ENCODE results near the gene BACE2. TPM values are rescaled to one million over a fixed set of nuclear protein-coding genes. Genes with fewer than 3 reads are reported as not detected.

The BACE2 gene
- total and polyA plus RNA-seq, 2 donors (not counting 1 experiment from before 2014, with no cell fraction given) = 19.5 to 31.5 TPM

- H3K79me2 ChIP-seq (ENCODE audit: control insufficient read depth, insufficient read depth, low read length) = no peaks in the 10 kb centered on the region
- no peaks in the 10 kb centered on the region for H3K36me3 ChIP-seq (ENCODE audit: control insufficient read depth, insufficient read depth, low read length)
- TF ChIP-seq EZH2 (IDR thresholded peaks at IDR 0.05; ENCODE audit: low read length, missing control alignments) = no peak
- no peak for TF ChIP-seq CTCF (conservative IDR thresholded peaks at IDR 0.05 in 1 of 2, IDR thresholded peaks at IDR 0.05 in 1 of 2; ENCODE audit: low read depth in 1 of 2, low read length in 2 of 2)
- peaks cover 9% of the 10 kb centered on the region for H3K27me3 ChIP-seq (ENCODE audit: control insufficient read depth, insufficient read depth, low read length)
- no peaks in the 10 kb centered on the region for H3K9me3 ChIP-seq (ENCODE audit: control insufficient read depth, insufficient read depth, low read depth, low read length)
- no peak overlapping the region for H3K27ac ChIP-seq (ENCODE audit: insufficient read depth, low read length)
- H3K4me2 ChIP-seq (ENCODE audit: extremely low read depth, insufficient read depth, low read length) = no peak overlapping the region
- no peak overlapping the region for H3K9ac ChIP-seq (ENCODE audit: insufficient read depth, low read length)
- H4K20me1 ChIP-seq (ENCODE audit: control insufficient read depth, extremely low read depth, insufficient read depth, low read length) = no peaks in the 10 kb centered on the region
- no peaks in the 10 kb centered on the region for H3K4me1 ChIP-seq (ENCODE audit: control insufficient read depth, extremely low read depth, insufficient read depth, low read length)
- DNase-seq (ENCODE audit: low read depth in 2 of 2) = no peak
- H2AFZ ChIP-seq (ENCODE audit: low read length) = no peak overlapping the region
- H3K4me3 ChIP-seq (replicated peaks in 1 of 4; ENCODE audit: control extremely low read depth in 1 of 4, insufficient read depth in 1 of 4, low read depth in 3 of 4, low read length in 4 of 4) = no peak overlapping the region
Measured at GRCh38 chr21:41318218-41318617, 150.3 kb downstream of the BACE2 start.

DNA sequence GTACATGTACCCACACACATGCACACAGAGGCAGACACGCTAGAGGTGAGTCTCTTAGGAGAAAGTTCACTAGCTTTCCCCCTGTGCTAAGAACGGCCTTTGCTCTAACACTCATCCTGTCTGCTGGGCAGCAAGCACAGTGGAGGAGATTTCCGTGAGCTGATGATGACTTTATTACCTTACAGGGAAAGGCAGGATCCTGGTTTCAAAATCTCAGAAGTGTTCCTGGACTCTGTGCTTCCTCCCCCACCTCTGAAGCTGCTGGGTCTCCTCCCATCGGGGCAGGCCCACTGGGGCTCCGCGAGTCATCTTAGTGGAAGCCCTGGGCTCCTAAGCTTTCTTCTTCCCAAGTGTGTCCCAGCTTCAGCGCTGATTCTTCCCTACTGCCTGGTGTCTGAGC, 151.3 kb downstream of the BACE2 start:
- H3K79me2 ChIP-seq (ENCODE audit: control insufficient read depth, insufficient read depth, low read length) = no peaks in the 10 kb centered on the region
- no peak overlapping the region for H3K4me3 ChIP-seq (replicated peaks in 1 of 4; ENCODE audit: control extremely low read depth in 1 of 4, insufficient read depth in 1 of 4, low read depth in 3 of 4, low read length in 4 of 4)
- TF ChIP-seq EZH2 (IDR thresholded peaks at IDR 0.05; ENCODE audit: low read length, missing control alignments) (no peak), CTCF (conservative IDR thresholded peaks at IDR 0.05 in 1 of 2, IDR thresholded peaks at IDR 0.05 in 1 of 2; ENCODE audit: low read depth in 1 of 2, low read length in 2 of 2) (no peak)
- no peak overlapping the region for H3K9ac ChIP-seq (ENCODE audit: insufficient read depth, low read length)
- no peak overlapping the region for H3K4me2 ChIP-seq (ENCODE audit: extremely low read depth, insufficient read depth, low read length)
- no peak overlapping the region for H3K27ac ChIP-seq (ENCODE audit: insufficient read depth, low read length)
- DNase-seq (ENCODE audit: low read depth in 2 of 2) = no peak
- H2AFZ ChIP-seq (ENCODE audit: low read length) = no peak overlapping the region
- H3K27me3 ChIP-seq (ENCODE audit: control insufficient read depth, insufficient read depth, low read length) = peaks cover 9% of the 10 kb centered on the region
- no peaks in the 10 kb centered on the region for H3K36me3 ChIP-seq (ENCODE audit: control insufficient read depth, insufficient read depth, low read length)
- H3K4me1 ChIP-seq (ENCODE audit: control insufficient read depth, extremely low read depth, insufficient read depth, low read length) = no peaks in the 10 kb centered on the region
- H3K9me3 ChIP-seq (ENCODE audit: control insufficient read depth, insufficient read depth, low read depth, low read length) = no peaks in the 10 kb centered on the region
- no peaks in the 10 kb centered on the region for H4K20me1 ChIP-seq (ENCODE audit: control insufficient read depth, extremely low read depth, insufficient read depth, low read length)

DNA sequence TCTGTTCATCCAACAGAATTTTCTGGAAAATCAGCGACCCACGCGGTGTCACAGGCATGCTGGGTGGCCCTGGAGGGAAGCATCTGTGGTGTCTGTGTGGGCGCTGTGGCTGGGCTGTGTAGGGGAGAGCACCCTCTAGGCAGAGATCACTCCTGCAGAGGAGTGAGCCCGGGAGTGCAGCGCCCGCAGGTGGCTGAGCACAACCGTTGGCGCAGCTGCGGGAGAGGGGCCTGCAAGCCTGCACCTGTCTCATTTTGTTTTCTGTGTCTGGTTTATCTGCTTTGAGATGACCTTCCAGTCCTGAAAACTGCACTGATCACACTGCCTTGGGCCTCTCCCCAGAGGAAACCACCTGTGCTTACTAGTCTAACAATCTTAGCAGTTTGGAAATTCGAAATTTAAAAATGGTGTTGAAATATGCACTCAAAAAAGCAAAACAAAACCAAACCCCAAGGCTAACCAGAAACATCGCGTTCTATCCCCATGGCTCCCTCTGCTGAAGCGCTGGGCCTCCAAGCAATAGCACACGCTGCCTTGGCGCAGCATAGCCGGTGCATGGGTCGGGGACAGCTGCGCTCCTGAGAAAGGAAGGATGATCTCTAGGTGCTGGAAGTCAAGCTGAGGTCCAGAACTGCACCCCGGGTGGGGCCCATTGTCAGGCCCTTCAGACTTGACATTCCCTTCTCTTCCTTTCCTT, 153.4 kb downstream of the BACE2 start:
- H3K9me3 ChIP-seq (ENCODE audit: control insufficient read depth, insufficient read depth, low read depth, low read length) = no peaks in the 10 kb centered on the region
- H3K27ac ChIP-seq (ENCODE audit: insufficient read depth, low read length) = no peak overlapping the region
- H3K4me2 ChIP-seq (ENCODE audit: extremely low read depth, insufficient read depth, low read length) = no peak overlapping the region
- H3K4me3 ChIP-seq (replicated peaks in 1 of 4; ENCODE audit: control extremely low read depth in 1 of 4, insufficient read depth in 1 of 4, low read depth in 3 of 4, low read length in 4 of 4) = no peak overlapping the region
- H3K79me2 ChIP-seq (ENCODE audit: control insufficient read depth, insufficient read depth, low read length) = no peaks in the 10 kb centered on the region
- peaks cover 9% of the 10 kb centered on the region for H3K27me3 ChIP-seq (ENCODE audit: control insufficient read depth, insufficient read depth, low read length)
- TF ChIP-seq CTCF (conservative IDR thresholded peaks at IDR 0.05 in 1 of 2, IDR thresholded peaks at IDR 0.05 in 1 of 2; ENCODE audit: low read depth in 1 of 2, low read length in 2 of 2) = no peak
- no peak for TF ChIP-seq EZH2 (IDR thresholded peaks at IDR 0.05; ENCODE audit: low read length, missing control alignments)
- H3K4me1 ChIP-seq (ENCODE audit: control insufficient read depth, extremely low read depth, insufficient read depth, low read length) = no peaks in the 10 kb centered on the region
- no peaks in the 10 kb centered on the region for H3K36me3 ChIP-seq (ENCODE audit: control insufficient read depth, insufficient read depth, low read length)
- no peak overlapping the region for H2AFZ ChIP-seq (ENCODE audit: low read length)
- no peaks in the 10 kb centered on the region for H4K20me1 ChIP-seq (ENCODE audit: control insufficient read depth, extremely low read depth, insufficient read depth, low read length)
- DNase-seq (ENCODE audit: low read depth in 2 of 2) = no peak
- H3K9ac ChIP-seq (ENCODE audit: insufficient read depth, low read length) = no peak overlapping the region

Data from fibroblast of lung (primary cell).